Measurements from ENCODE around the gene PDE4D. TPM values are rescaled to one million over a fixed set of nuclear protein-coding genes. Genes with fewer than 3 reads are reported as not detected.

The PDE4D gene
- 31.5 and 33.6 TPM in 2 replicates for total RNA-seq

DNA sequence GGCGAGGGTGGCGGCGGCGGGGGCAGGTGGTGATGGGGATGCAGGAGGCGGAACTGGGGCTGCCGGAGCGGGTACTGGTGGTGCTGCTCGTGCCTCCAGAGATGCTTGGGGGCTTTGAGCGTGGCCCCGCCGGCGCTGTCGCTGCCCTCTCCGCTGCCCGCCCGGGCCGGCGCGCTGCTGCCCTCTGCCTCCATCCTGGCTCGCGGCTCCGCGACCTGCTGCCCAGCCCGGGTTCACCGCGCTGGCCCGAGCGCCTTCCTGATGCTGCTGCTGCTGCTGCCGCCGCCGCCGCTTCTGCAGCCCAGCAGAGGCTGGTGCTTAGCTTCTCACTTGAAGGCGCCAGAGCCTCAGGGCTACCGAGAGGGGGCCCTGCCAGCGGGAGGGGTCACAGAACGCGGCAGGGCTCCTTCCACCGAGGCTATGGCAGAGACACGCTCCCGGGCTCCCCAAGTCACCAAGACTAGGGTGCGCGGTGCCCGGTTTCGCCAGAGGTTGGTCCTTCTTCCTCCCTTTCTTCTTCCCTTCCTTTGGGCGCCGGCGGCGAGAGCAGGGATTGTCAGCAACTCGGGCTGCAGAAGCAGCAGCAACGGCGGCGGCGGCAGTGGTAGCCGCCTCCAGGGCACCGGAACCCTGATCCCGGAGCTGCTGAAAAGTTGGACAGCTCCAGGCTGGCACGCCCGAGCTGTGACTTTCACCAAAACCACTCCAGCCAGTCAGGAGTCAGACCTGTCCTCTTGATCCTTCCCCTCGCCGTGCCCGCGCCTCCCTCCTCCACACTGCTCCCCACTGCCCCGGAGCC is at the start of gene PDE4D:
Gene PDE4D (minus strand): TSS at position 298 of the 799 bp plus-strand sequence.

